GM12878 (cell line): ENCODE data around the gene NIN. TPM values are rescaled to one million over a fixed set of nuclear protein-coding genes. Genes with fewer than 3 reads are reported as not detected.

Experiments used
- ATAC-seq: fragments of 200-7000 bp; cut with Tn5 transposase; 3 replicates; pipeline ENCODE4 v1.9.1; 2020; ENCODE audit warnings: mild to moderate bottlenecking, moderate library complexity
- BruUV-seq: library from RNA; stranded (reverse); fragments of 400-500 nt; replicated peaks from 2 replicates; lab custom pipeline; 2021; lab: Mats Ljungman, UMichigan
- CTCF ChIA-PET: fragments of 300-600 bp; sonication (Branson Sonifier 250); formaldehyde crosslinking; extraction: SDS; loops from one replicate; lab custom pipeline; 2021; ENCODE audit warnings: inconsistent platforms; lab: Yijun Ruan, JAX
- POLR2A ChIA-PET: fragments of 350-600 bp; formaldehyde crosslinking; extraction: SDS; loops from one replicate; lab custom pipeline; 2021; ENCODE audit warnings: inconsistent platforms; lab: Charles Lee
- RAD21 ChIA-PET: fragments of 300-600 bp; sonication (Branson Sonifier 250); formaldehyde crosslinking; loops from one replicate; lab custom pipeline; 2023; ENCODE audit warnings: antibody characterized with exemption; ENCODE audit not compliant: unreplicated experiment; lab: Charles Lee
- SMC1A ChIA-PET: fragments of 300-600 bp; sonication (Branson Sonifier 250); formaldehyde crosslinking; loops from one replicate; lab custom pipeline; 2023; ENCODE audit not compliant: unreplicated experiment, uncharacterized antibody; lab: Charles Lee
- DNase-seq: peaks from one replicate; pipeline ENCODE4 v3.0.0-alpha.2; 2011; ENCODE audit warnings: low read depth, low spot score
- FAIRE-seq: peaks from 3 replicates; lab custom pipeline; 2011; peaks lifted over from hg19 to GRCh38; lab: Jason Lieb, UNC
- H2AFZ ChIP-seq: 2 replicates; pipeline ENCODE4 v1.6.0; 2011; ENCODE audit warnings: low read depth, low read length, control low read depth; ENCODE audit not compliant: control insufficient read depth
- H3K27ac ChIP-seq: 2 replicates; pipeline ENCODE4 v1.5.1; 2011; ENCODE audit warnings: control low read depth; ENCODE audit not compliant: control insufficient read depth, insufficient read depth
- H3K27me3 ChIP-seq, 2 experiments: replicated peaks in 1 of 2; 2 replicates each; pipeline versions ENCODE4 v1.6.0 to v1.6.1; 2011; ENCODE audit warnings: low read length in 1 of 2; ENCODE audit not compliant: control insufficient read depth in 2 of 2, insufficient read depth in 2 of 2
- H3K36me3 ChIP-seq, 2 experiments: 2 replicates each; pipeline ENCODE4 v1.5.1; 2011; ENCODE audit warnings: low read length in 1 of 2; ENCODE audit not compliant: control insufficient read depth in 2 of 2, insufficient read depth in 2 of 2
- H3K4me1 ChIP-seq: 2 replicates; pipeline ENCODE4 v1.6.1; 2011; ENCODE audit warnings: mild to moderate bottlenecking, low read length, moderate library complexity, mixed read lengths; ENCODE audit not compliant: control insufficient read depth, insufficient read depth
- H3K4me2 ChIP-seq: 2 replicates; pipeline ENCODE4 v1.6.0; 2011; ENCODE audit warnings: control low read depth; ENCODE audit not compliant: control insufficient read depth, insufficient read depth
- H3K4me3 ChIP-seq: fragments of 200-600 bp; sonication (generic); 2 replicates; pipeline ENCODE4 v1.5.1; 2016
- H3K79me2 ChIP-seq: 2 replicates; pipeline ENCODE4 v1.6.0; 2011; ENCODE audit warnings: low read length; ENCODE audit not compliant: control insufficient read depth, insufficient read depth
- H3K9ac ChIP-seq: 2 replicates; pipeline ENCODE4 v1.8.0; 2011; ENCODE audit warnings: low read length, control low read depth, mixed read lengths; ENCODE audit not compliant: control insufficient read depth, insufficient read depth
- H3K9me3 ChIP-seq: replicated peaks from 3 replicates; pipeline ENCODE4 v1.5.1; 2011; ENCODE audit warnings: mild to moderate bottlenecking, low read length; ENCODE audit not compliant: control insufficient read depth, insufficient read depth
- H4K20me1 ChIP-seq: 2 replicates; pipeline ENCODE4 v1.6.0; 2011; ENCODE audit not compliant: control insufficient read depth, insufficient read depth
- MTA3 ChIP-seq: IDR thresholded peaks from 2 replicates; pipeline ENCODE4 v1.6.1; 2012; ENCODE audit warnings: low read length, inconsistent platforms, borderline replicate concordance
- NFIC ChIP-seq: IDR thresholded peaks from 2 replicates; pipeline ENCODE4 v1.6.1; 2012; ENCODE audit warnings: low read depth, mild to moderate bottlenecking, inconsistent platforms, low read length, moderate library complexity
- NFXL1 ChIP-seq: fragments of 450-650 bp; IDR thresholded peaks from 2 replicates; pipeline ENCODE4 v1.6.1; 2017; ENCODE audit warnings: antibody characterized with exemption, mild to moderate bottlenecking, borderline replicate concordance
- NFYA ChIP-seq: IDR thresholded peaks from 2 replicates; pipeline ENCODE4 v1.6.1; 2011; ENCODE audit warnings: low read depth, mild to moderate bottlenecking, low read length, improper control_type of control experiment, borderline replicate concordance
- NR2C2 ChIP-seq: IDR thresholded peaks from 2 replicates; pipeline ENCODE4 v1.6.1; 2011; ENCODE audit warnings: borderline replicate concordance, low read depth; ENCODE audit not compliant: control insufficient read depth, insufficient read length
- RBBP5 ChIP-seq: fragments of 200-600 bp; sonication (generic); conservative IDR thresholded peaks from 2 replicates; pipeline ENCODE4 v1.6.1; 2016
- REST ChIP-seq: IDR thresholded peaks from 2 replicates; pipeline ENCODE4 v1.6.1; 2012; ENCODE audit warnings: mild to moderate bottlenecking, low read depth, low read length
- RFX5 ChIP-seq: IDR thresholded peaks from 2 replicates; pipeline ENCODE4 v1.6.1; 2011; ENCODE audit warnings: low read depth, low read length, improper control_type of control experiment
- TCF12 ChIP-seq: IDR thresholded peaks from 2 replicates; pipeline ENCODE4 v1.6.1; 2011; ENCODE audit warnings: low read depth, mild to moderate bottlenecking, low read length
- YBX1 ChIP-seq: fragments of 450-650 bp; IDR thresholded peaks from 2 replicates; pipeline ENCODE4 v1.6.1; 2016; ENCODE audit warnings: antibody characterized with exemption
- WGBS: methylation state at CpG from one replicate; pipeline ENCODE4 v1.1.6; 2016; ENCODE audit warnings: low lambda C conversion rate; ENCODE audit not compliant: insufficient replicate concordance, insufficient coverage; ENCODE audit errors: missing lambda C conversion rate; 5-methylcytosine and 5-hydroxymethylcytosine counted together
- in situ Hi-C: fragments of 300-500 bp; cut with MboI; formaldehyde crosslinking; loops from 9 replicates; pipeline ENCODE4 v1.14.3; 2018; ENCODE audit warnings: mixed read lengths
- intact Hi-C: fragments of 100-400 bp; cut with micrococcal nuclease; formaldehyde crosslinking; loops from one replicate; pipeline ENCODE4 v1.14.2; 2022; ENCODE audit not compliant: unreplicated experiment
- polyA plus RNA-seq, 11 experiments: library from polyadenylated mRNA; depleted of rRNA in 4 of 11; unstranded in 6 of 11; stranded (reverse) in 5 of 11; fragments of >200 nt; fragmentation: Nextera tagmentation in 4 of 11; fragmentation: Illumina TruSeq in 1 of 11; extraction: Ambion mirVana in 4 of 11; extraction: Trizol in 1 of 11; gene quantifications; 1 replicate in 1 of 11; 2 replicates in 10 of 11; pipeline versions ENCODE4 v1.2.1 to v1.2.3, GENCODE V29; 2011 to 2016; ENCODE audit warnings: inconsistent platforms in 2 of 11, missing spikeins in 2 of 11, low read depth in 1 of 11
- total RNA-seq, 4 experiments: library from RNA; depleted of rRNA in 3 of 4; stranded (reverse); fragments of >200 nt in 3 of 4; fragmentation: Illumina TruSeq in 1 of 4; extraction: Trizol in 1 of 4; gene quantifications; 2 replicates each; pipeline versions ENCODE4 v1.2.1 to v1.2.3, GENCODE V29; 2013 to 2021

NIN gene
- total and polyA plus RNA-seq, 10 of the 15 experiments (the other 5 are each of a cell fraction or from before 2014, with no cell fraction given), result 16.2 to 135 (median 70.3) TPM

- Histone ChIP-seq H3K36me3 (peaks cover 5 to 25% of the 10 kb centered on the region in 2 experiments), H3K4me3 (no peak overlapping the region)
These were observed 50.6 kb downstream of the NIN start for GRCh38 chr14:50780393-50780792.

DNA sequence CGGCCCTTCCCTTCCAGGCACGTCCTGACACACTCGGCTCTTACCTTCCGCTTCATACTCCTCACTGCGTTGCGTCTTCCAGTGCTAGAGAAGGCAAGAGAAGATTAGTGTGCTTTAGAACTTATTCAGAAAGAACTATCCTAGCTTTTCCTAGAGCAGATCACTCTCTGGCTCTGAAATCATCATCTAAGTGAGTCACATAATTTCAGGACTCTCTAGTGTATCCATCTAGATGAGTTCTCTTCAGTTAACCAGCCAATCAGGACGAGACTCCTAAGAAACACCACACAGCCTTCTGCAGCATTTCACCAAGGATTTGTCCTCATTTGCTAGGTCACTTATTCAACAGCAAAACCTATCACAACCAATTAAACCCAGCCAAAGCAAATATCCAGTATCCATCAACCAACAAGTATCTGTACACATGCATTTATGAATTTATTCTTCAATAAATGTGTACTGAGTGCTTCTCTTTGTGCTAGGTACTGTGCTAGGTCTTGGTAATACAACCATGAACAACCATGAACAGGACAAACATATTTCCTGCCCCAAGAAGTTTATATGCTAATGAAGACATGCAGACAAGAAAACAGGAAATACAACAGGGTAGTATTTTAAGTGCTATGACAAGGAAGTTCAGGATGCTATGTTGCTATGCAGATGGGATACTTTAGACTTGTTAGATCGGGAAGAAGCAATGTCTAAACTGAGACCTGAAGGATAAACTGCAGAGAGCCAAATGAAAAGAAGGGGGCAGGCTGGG lies 52.1 kb downstream of the NIN start:
- Histone ChIP-seq H3K27me3 (no peaks in the 10 kb centered on the region), H4K20me1 (no peaks in the 10 kb centered on the region; the same call in 1 of the 2 replicates), H3K79me2 (peaks cover 6% of the 10 kb centered on the region), H3K4me3 (no peak overlapping the region), H3K4me2 (no peak overlapping the region), H3K9me3 (no peaks in the 10 kb centered on the region), H3K4me1 (no peaks in the 10 kb centered on the region; the same call in 1 of the 2 replicates), H3K36me3 (peaks cover 11 to 21% of the 10 kb centered on the region in 2 experiments), H2AFZ (no peak overlapping the region), H3K9ac (no peak overlapping the region), H3K27ac (no peak overlapping the region; the same call in 1 of the 2 replicates)
- ChIA-PET POLR2A (interaction anchor here (0.7 kb wide), 1 partner anchor 15 kb away, joined by 3 read pairs; no protein-coding TSS in a partner anchor), SMC1A (interaction anchor here (0.6 to 11.8 kb wide), 28 partner anchors 9 to 437 kb away, joined by 3 to 229 read pairs (median 6); no protein-coding TSS in a partner anchor), RAD21 (interaction anchor here (0.7 to 7.4 kb wide), 14 partner anchors 9 to 183 kb away, joined by 3 to 186 read pairs (median 8); partner anchors contain the start of gene NIN), CTCF (interaction anchor here (0.7 to 8.5 kb wide), 35 partner anchors 12 to 242 kb away, joined by 3 to 317 read pairs (median 15); partner anchors contain the start of gene ATL1)
- 79% methylated on average over 8 of the region's 8 CpGs for WGBS
- in situ Hi-C loops, result no loop called here
- no peak for DNase-seq
- no TSS peak for BruUV-seq
- intact Hi-C loops, result loop anchor here (2.0 to 5.0 kb wide), 4 partner anchors 82 to 236 kb away; no protein-coding TSS in a partner anchor
- FAIRE-seq, result no peak
- no peak for ATAC-seq
- TF ChIP-seq MTA3, result no peak
- TF ChIP-seq YBX1, result no peak
- TF ChIP-seq RFX5, result no peak
- no peak for TF ChIP-seq REST
- TF ChIP-seq NFXL1, result no peak
- no peak for TF ChIP-seq RBBP5
- TF ChIP-seq NR2C2, result no peak

More at GRCh38 chr14:50780393-50780792, 50.6 kb downstream of the NIN start:
- H3K4me2 ChIP-seq, result no peak overlapping the region
- CTCF ChIA-PET, result interaction anchor here (0.5 to 20.1 kb wide), 3 partner anchors 12 to 160 kb away, joined by 3 to 237 read pairs (median 3); no protein-coding TSS in a partner anchor
- TSS peak; percentile 1 for BruUV-seq
- H3K4me1 ChIP-seq, result peaks cover 8% of the 10 kb centered on the region
- peaks cover 16% of the 10 kb centered on the region for H3K79me2 ChIP-seq
- DNase-seq, result no peak
- H2AFZ ChIP-seq, result no peak overlapping the region
- WGBS, result 99% methylated on average over 4 of the region's 4 CpGs
- POLR2A ChIA-PET, result no interaction called here
- TF ChIP-seq TCF12 (no peak), NFYA (no peak), NFIC (no peak)
- TF ChIP-seq, all 136 proteins: peak for 0
- in situ Hi-C loops, result no loop called here
- H3K27ac ChIP-seq, result no peak overlapping the region
- intact Hi-C loops, result no loop called here
- FAIRE-seq (no peak), ATAC-seq (no peak)
- H4K20me1 ChIP-seq, result no peaks in the 10 kb centered on the region
- no peaks in the 10 kb centered on the region for H3K27me3 ChIP-seq
- ChIA-PET SMC1A (interaction anchor here (0.8 to 11.8 kb wide), 4 partner anchors 23 to 164 kb away, joined by 3 to 229 read pairs (median 3); no protein-coding TSS in a partner anchor), RAD21 (interaction anchor here (2.0 kb wide), 1 partner anchor 80 kb away, joined by 10 read pairs; no protein-coding TSS in a partner anchor)
- no peaks in the 10 kb centered on the region for H3K9me3 ChIP-seq
- no peak overlapping the region for H3K9ac ChIP-seq
